ENCODE results near the gene TXNDC17.

DNA sequence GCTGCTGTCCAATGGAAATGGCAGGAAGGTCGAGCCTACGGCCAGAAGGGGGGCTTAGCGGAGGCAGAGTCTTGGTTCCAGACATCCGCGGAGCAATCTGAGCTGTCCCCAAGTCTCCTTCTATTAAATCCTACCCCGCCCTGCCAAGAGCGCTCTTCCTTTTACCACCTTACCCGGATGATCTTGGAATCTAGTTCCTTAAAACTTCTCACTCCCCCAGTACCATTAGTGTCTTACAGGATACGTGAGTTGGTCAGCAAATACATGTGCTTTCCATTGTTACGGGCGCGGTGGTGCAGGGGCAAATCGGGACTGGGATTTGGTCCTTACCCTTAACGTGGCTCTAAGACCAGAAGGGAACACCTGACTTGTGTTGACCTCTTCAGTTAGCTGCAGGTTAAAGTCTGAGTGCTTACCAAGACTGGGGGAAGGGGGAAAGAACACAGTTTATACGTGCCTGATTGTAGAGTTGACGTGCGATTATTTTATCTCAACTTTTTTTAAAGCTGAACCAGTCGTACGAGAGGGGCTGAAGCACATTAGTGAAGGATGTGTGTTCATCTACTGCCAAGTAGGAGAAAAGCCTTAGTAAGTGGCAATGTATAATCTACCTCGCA is 495 bp downstream of the TXNDC17 start:
- TF ChIP-seq YY1 (IDR thresholded peaks at IDR 0.05; ENCODE audit: low read depth) (no peak), EGR1 (IDR thresholded peaks at IDR 0.05) (no peak), CREB1 (IDR thresholded peaks at IDR 0.05; ENCODE audit: low read depth) (no peak), MAX (IDR thresholded peaks at IDR 0.05) (no peak; the same call in 1 of the 2 replicates)

Measured in Ishikawa (cell line).